ENCODE results near the gene FBXO46.

The FBXO46 gene

GRCh38 chr19:45681391-45682015 lies 49.2 kb downstream of the FBXO46 start:
- DNase-seq, result peak; percentile 44

GRCh38 chr19:45677351-45678230 lies 53.1 kb downstream of the FBXO46 start:
- DNase-seq, result no peak

- no peak for DNase-seq
Measured at GRCh38 chr19:45676851-45677263, 53.8 kb downstream of the FBXO46 start.

GRCh38 chr19:45674946-45675345 lies 55.8 kb downstream of the FBXO46 start:
- no peak for DNase-seq

GRCh38 chr19:45670670-45671453 lies 59.8 kb downstream of the FBXO46 start:
- DNase-seq, result no peak

- no peak for DNase-seq
Measured at GRCh38 chr19:45668342-45668871, 62.3 kb downstream of the FBXO46 start.

- DNase-seq, result no peak
Measured at GRCh38 chr19:45667620-45668341, 62.9 kb downstream of the FBXO46 start, which contains the start of gene GIPR. GIPR (plus strand) TSS chr19:45668221; CDS start chr19:45669521, 1,300 bp downstream.

- no peak for DNase-seq
Measured at GRCh38 chr19:45664575-45664974, 66.1 kb downstream of the FBXO46 start.

- no peak for DNase-seq
Measured at GRCh38 chr19:45663800-45664199, 66.9 kb downstream of the FBXO46 start.

GRCh38 chr19:45660636-45661035 lies 70.1 kb downstream of the FBXO46 start:
- DNase-seq, result no peak
